ENCODE measurements around the gene CARD10. TPM values are rescaled to one million over a fixed set of nuclear protein-coding genes. Genes with fewer than 3 reads are reported as not detected.

Gene CARD10
- total and polyA plus RNA-seq, 2 of the 13 experiments (the other 11 are each of a cell fraction or from before 2014, with no cell fraction given), result 35.2 to 55.8 TPM

- TF ChIP-seq, protein P1, sequence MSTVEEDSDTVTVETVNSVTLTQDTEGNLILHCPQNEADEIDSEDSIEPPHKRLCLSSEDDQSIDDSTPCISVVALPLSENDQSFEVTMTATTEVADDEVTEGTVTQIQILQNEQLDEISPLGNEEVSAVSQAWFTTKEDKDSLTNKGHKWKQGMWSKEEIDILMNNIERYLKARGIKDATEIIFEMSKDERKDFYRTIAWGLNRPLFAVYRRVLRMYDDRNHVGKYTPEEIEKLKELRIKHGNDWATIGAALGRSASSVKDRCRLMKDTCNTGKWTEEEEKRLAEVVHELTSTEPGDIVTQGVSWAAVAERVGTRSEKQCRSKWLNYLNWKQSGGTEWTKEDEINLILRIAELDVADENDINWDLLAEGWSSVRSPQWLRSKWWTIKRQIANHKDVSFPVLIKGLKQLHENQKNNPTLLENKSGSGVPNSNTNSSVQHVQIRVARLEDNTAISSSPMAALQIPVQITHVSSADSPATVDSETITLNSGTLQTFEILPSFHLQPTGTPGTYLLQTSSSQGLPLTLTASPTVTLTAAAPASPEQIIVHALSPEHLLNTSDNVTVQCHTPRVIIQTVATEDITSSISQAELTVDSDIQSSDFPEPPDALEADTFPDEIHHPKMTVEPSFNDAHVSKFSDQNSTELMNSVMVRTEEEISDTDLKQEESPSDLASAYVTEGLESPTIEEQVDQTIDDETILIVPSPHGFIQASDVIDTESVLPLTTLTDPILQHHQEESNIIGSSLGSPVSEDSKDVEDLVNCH (CRISPR knock-in tag; IDR thresholded peaks at IDR 0.05), result no peak
- TF ChIP-seq SPEN (CRISPR knock-in tag; IDR thresholded peaks at IDR 0.05; ENCODE audit: low read depth), result no peak; the same call in 1 of the 2 replicates
- no peak for TF ChIP-seq RXRB (CRISPR knock-in tag; IDR thresholded peaks at IDR 0.05; ENCODE audit: borderline replicate concordance)
- TF ChIP-seq ZNF142 (CRISPR knock-in tag; IDR thresholded peaks at IDR 0.05), result peak; percentile 62
- TF ChIP-seq POLR2AphosphoS2 (IDR thresholded peaks at IDR 0.05; ENCODE audit: low read depth, low read length), result no peak
- TF ChIP-seq, protein P2, sequence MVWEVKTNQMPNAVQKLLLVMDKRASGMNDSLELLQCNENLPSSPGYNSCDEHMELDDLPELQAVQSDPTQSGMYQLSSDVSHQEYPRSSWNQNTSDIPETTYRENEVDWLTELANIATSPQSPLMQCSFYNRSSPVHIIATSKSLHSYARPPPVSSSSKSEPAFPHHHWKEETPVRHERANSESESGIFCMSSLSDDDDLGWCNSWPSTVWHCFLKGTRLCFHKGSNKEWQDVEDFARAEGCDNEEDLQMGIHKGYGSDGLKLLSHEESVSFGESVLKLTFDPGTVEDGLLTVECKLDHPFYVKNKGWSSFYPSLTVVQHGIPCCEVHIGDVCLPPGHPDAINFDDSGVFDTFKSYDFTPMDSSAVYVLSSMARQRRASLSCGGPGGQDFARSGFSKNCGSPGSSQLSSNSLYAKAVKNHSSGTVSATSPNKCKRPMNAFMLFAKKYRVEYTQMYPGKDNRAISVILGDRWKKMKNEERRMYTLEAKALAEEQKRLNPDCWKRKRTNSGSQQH (CRISPR knock-in tag; IDR thresholded peaks at IDR 0.05; ENCODE audit: low read depth), result peak; percentile 11; the same call in 1 of the 2 replicates
- TF ChIP-seq ATF3 (CRISPR knock-in tag; IDR thresholded peaks at IDR 0.05), result peak; percentile 84
- TF ChIP-seq, protein P3, sequence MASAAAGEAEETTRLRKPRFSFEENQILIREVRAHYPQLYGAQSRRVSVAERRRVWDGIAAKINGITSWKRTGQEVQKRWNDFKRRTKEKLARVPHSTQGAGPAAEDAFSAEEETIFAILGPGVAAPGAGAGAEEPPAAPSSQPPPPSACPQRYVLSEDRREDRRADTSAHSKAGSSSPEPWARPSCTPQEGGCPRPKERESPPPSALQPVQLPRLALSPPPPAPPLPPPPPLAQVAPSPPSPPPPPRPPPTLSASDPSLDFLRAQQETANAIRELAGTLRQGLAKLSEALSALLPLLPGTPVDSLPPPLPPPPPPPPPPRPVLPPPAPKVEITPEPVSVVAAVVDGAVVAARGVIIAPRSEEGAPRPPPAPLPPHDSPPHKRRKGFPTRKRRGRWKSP (CRISPR knock-in tag; IDR thresholded peaks at IDR 0.05), result 0 out of 2 replicates have a peak, but pooled peaks have one; percentile 3
These were observed 25.9 kb upstream of the CARD10 start (continued) for GRCh38 chr22:37544955-37545702.

Measured in HepG2 (cell line).